ENCODE data around the gene ZNF771.
"Not testable (repeated sequence)": the region's sequence is repeated elsewhere in the genome, so short reads cannot be mapped to it uniquely, and the experiment has no call there.

Gene ZNF771

GRCh38 chr16:30434852-30435251 lies 27.4 kb downstream of the ZNF771 start:
- no peak for DNase-seq (ENCODE audit: low spot score)

DNA sequence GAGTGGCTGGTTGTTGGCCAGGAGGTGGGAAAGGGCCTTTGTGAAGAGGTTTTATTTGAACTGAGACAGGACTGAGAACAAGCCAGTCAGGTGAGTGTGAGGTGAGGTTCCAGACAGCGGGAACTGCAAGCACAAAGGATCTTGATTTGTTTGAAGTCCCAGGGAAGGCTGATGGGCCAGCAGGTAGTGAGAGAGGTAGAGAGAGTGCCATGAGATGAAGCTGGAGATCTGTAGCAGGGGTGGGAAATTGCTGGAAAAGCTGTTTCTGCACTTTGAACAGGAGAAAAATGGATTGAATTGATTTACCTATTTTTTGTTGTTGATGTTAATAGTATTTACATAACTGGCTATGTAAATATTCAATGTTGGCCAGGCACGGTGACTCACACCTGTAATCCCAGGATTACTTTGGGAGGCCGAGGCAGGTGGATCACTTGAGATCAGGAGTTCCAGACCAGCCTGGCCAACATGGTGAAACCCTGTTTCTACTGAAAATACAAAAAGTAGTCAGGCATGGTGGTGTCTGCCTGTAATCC lies 30.2 kb downstream of the ZNF771 start:
- DNase-seq (ENCODE audit: low spot score), result no peak

- no peak for DNase-seq (ENCODE audit: low spot score)
Observed at GRCh38 chr16:30438835-30439234, 31.4 kb downstream of the ZNF771 start.

- DNase-seq (ENCODE audit: low spot score), result no peak
Observed at GRCh38 chr16:30439720-30440348, 32.4 kb downstream of the ZNF771 start.

DNA sequence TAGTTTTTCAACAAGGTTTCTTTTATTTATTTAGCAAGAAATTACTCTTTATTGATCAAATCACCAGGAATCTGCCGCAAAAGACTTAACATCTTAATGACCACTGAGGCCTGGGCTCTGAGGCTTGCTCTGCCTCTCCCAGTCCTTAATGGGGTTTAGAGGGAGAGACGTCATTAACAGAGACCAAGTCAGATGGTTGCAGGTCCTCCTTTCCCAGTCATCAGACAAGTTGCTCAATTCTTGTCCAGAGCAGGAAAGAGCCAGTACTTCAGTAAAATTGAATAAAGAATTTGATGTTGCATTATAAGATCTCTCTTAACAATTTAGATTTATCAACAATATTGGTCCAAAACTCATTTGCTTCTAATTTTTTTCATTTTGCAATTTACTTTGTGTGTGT lies 36.2 kb downstream of the ZNF771 start:
- no peak for DNase-seq (ENCODE audit: low spot score)

GRCh38 chr16:30444231-30445148 lies 37.1 kb downstream of the ZNF771 start:
- DNase-seq (ENCODE audit: low spot score), result no peak

GRCh38 chr16:30445149-30445407 lies 37.7 kb downstream of the ZNF771 start:
- DNase-seq (ENCODE audit: low spot score), result no peak

DNA sequence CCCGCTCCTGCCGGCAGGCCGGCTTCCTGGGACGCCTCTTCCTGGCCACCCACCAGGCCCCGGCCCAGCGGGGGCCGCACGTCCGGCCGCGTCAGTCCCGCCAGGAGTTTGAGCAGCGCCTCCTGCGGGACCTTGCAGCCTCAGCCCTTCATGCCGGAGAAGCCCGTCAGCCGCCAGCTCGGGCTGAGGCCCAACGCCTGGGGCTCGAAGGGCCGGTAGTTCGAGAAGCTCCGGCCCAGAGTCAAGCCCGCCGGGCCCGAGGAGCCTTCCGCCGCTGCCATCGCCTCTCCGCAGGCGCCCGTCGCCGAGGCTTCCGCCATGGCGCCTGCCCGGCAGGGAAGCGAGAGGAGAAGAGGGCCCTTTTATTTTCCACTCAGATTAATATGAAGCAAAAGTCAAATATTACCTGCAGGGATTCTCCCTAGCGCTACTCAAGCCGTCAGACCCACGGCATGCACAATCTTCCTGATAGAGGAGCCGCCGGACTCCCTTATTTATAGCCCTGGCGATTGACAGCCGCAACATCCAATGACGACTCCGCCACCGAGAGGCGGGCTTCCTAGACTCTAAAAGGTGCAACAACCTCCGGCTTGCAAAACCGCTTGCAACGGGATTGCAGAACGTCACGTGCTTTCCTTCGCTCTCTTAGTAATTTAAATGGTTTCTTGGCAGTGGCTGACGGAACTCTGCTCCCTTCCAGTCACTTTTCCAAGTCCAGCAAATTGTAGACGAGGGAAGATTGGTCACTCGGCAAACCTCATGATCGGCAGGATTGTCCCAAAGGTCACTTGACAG lies 38.2 kb downstream of the ZNF771 start, which contains the start of gene SEPHS2:
Gene SEPHS2, minus strand, starts transcription at position 467 of the 795 bp plus-strand sequence. Its CDS starts 147 bp downstream, at position 320.
- peak; percentile 97 for DNase-seq (ENCODE audit: low spot score)

DNA sequence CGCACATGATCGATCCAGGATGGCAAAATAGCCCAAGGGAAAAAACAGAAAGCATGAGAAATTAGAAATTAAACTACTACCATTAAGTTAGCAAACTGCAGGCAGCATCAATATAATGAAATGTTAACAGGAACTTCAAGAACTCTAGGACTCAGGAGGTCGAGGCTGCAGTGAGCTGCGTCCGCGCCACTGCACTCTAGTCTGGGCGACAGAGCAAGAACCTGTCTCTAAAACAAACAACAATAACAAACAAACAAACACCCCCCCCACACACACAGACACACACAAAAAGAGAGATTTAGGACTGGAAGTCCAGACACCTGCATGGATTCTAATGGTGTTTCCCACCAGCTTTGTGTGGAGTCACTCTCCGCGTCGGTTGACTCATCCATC lies 38.8 kb downstream of the ZNF771 start:
- peak; percentile 12 for DNase-seq (ENCODE audit: low spot score)

- no peak for DNase-seq (ENCODE audit: low spot score)
Observed at GRCh38 chr16:30447512-30448226, 40.3 kb downstream of the ZNF771 start.

DNA sequence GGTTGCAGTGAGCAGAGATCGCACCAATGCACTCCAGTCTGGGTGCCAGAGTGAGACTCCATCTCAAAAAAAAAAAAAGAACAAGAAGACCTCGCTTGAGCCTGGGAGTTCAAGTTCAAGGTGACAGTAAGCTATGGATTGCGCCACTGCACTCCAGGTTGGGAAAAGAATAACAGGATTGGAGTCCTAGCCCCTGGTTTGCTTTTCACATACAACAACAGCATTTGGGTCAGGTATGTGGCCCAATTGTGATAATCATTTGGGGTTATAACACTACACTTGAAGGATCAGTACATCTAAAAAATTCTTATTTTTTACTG lies 41.7 kb downstream of the ZNF771 start:
- DNase-seq (ENCODE audit: low spot score), result no peak

DNA sequence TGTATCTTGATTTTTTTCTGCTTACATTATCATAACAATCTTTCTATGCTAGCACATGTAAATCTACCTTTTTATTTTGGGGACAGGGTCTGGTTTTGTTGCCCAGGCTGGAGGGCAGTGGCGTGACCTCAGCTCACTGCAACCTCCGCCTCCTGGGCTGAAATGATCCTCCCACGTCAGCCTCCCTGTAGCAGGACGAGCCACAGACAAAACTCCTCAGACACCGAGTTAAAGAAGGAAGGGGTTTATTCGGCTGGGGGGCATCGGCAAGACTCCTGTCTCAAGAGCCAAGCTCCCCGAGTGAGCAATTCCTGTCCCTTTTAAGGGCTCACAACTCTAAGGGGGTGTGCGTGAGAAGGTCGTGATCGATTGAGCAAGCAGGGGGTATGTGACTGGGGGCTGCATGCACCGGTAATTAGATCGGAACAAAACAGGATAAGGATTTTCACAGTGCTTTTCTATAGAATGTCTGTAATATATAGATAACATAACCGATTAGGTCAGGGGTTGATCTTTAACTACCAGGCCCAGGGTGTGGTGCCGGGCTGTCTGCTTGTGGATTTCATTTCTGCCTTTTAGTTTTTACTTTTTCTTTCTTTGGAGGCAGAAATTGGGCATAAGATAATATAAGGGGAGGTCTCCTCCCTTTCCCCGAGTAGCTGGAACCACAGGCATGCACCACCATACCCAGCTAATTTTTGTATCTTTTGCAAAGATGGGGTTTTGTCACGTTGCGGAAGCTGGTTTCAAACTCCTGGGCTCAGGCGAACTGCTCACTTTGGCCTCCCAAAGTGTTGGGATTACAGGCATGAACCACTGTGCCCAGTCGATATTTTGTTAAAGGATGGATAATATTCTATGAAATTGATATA lies 45.5 kb downstream of the ZNF771 start:
- not testable (repeated sequence) for DNase-seq (ENCODE audit: low spot score)

DNA sequence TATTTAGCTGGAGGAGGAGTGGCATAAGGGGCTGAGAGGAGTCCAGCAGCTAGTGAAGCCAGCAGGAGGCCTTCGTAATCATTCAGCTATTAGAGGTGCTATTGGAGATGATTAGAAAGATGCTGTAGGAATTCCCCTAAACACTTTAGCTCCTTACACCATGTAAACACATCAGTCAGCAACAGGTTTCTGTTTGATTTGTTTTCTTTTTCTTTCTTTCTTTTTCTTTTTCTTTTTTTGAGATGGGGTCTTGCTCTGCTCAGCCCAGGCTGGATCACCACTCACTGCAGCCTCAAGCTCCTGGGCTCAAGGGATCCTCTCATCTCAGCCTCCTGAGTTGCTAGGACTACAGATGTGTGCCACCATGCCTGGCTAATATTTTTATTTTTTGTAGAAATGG lies 48.9 kb downstream of the ZNF771 start:
- no peak for DNase-seq (ENCODE audit: low spot score)

DNA sequence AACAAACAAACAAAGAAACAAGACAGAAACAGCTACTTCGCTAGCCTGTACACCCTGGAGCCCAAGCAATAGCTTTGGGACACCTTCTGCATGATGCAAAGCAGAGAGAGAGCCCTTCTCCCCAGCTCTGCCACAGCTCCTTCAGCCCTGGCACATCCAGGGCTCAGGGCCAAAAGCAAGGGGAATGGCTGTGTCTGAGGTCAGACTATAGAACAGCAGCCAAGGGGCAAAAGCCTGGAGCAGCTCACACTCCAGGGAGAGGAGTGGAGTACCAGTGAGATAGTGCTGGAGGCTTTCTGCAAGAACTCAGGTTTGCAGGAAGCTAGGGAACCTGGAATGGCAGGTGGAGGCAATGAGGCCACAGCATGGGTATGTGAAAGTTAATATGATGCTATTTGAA lies 49.9 kb downstream of the ZNF771 start:
- DNase-seq (ENCODE audit: low spot score), result no peak

DNA sequence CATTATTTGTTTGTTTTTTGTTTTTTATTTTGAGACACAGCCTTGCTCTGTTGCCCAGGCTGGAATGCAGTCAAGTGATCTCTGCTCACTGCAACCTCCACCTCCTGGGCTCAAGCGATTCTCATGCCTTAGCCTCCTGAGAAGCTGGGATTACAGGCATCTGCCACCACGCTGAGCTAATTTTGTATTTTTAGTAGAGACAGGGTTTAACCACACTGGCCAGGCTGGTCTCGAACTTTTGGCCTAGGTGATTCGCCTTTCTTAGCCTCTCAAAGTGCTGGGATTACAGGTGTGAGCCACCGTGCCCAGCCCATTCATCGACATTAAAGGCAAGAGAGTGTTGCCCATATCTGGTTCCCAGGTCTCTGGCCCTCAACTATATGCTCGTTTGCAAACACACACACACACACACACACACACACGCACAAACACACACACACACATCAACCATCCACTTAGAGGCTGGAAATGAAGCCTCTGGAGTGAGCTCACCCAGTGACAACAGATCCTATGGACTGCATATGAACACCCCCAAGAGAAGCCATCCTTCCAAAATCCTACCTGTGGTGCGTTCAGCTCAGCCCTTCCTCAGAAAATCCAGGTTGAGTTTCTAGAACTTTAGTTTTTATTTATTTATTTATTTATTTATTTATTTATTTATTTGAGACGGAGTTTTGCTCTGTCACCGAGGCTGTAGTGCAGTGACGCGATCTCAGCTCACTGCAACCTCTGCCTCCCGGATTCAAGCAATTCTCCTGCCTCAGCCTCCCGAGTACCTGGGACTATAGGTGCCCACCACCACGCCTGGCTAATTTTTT lies 50.5 kb downstream of the ZNF771 start:
- DNase-seq (ENCODE audit: low spot score), result no peak

GRCh38 chr16:30458561-30459394 lies 51.4 kb downstream of the ZNF771 start:
- no peak for DNase-seq (ENCODE audit: low spot score)

DNA sequence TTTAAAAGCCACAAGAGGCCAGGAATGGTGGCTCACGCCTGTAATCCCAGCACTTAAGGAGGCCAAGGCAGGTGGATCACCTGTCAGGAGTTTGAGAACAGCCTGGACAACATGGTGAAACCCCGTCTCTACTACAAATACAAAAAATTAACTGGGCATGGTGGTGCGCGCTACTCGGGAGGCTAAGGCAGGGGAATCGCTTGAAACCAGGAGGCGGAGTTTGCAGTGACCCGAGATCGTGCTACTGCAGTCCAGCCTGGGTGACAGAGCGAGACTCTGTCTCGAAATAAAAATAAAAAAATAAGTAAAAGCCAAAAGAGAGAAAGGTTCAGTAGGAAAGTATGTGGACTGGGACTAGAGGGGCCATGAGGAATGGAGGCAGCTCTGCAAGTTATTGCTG lies 52.0 kb downstream of the ZNF771 start:
- no peak for DNase-seq (ENCODE audit: low spot score)

DNA sequence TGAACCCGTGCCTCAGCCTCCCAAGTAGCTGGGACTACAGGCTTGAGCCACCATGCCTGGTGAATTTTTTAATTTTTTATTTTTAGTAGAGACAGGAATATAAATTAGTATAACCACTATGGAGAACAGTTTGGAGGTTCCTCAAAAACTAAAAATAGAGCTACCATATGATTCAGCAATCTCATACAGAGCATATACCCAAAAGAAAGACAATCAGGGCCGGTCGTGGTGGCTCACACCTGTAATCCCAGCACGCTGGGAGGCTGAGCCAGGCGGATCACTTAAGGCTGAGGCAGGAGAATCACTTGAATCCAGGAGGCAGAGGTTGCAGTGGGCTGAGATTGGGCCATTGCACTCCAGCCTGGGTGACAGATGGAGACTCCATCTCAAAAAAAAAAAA lies 54.0 kb downstream of the ZNF771 start:
- not testable (repeated sequence) for DNase-seq (ENCODE audit: low spot score)

DNA sequence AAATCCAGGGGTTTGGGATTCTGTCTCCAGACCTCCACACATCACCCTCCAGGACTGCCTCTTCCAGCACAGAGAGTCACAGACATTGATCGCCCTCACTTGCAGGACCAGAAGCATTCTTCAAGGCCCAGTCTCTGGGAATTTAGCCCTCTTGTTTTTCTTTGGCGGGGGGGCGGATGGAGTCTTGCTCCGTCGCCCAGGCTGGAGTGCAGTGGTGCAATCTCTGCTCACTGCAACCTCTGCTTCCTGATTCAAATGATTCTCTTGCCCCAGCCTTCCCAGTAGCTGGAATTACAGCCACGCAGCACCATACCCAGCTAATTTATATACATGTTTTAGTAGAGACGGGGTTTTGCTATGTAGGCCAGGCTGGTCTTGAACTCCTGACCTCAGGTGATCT lies 56.7 kb downstream of the ZNF771 start:
- no peak for DNase-seq (ENCODE audit: low spot score)

Data from hematopoietic multipotent progenitor cell treated with erythropoietin and hydrocortisone succinate and interleukin-3 and kit ligand, for 17 days (in vitro differentiated cells).